Panc1 (cell line): ENCODE data around the gene SSC5D.

ENCODE experiments used
- POLR2AphosphoS5 ChIP-seq: IDR thresholded peaks from 2 replicates; pipeline ENCODE4 v1.6.1; 2012; ENCODE audit warnings: mild to moderate bottlenecking, low read depth, low read length, moderate library complexity
- SIN3A ChIP-seq: IDR thresholded peaks from 2 replicates; pipeline ENCODE4 v1.6.1; 2012; ENCODE audit warnings: low read depth, mild to moderate bottlenecking, low read length, moderate library complexity, borderline replicate concordance; ENCODE audit not compliant: insufficient read depth
- TCF7L2 ChIP-seq: IDR thresholded peaks from 2 replicates; pipeline ENCODE4 v1.6.1; 2011; ENCODE audit warnings: mild to moderate bottlenecking, low read depth, low read length, inconsistent platforms
- TF ChIP-seq, protein P1 (sequence below): fragments of 450-650 bp; IDR thresholded peaks from 2 replicates; pipeline ENCODE4 v1.5.1; 2017; ENCODE audit warnings: mild to moderate bottlenecking
- TF ChIP-seq, protein P2 (sequence below), 2 experiments: IDR thresholded peaks; 2 replicates each; pipeline ENCODE4 v1.6.1; 2011 to 2012; ENCODE audit warnings: low read depth in 2 of 2, control low read depth in 1 of 2, low read length in 1 of 2, mild to moderate bottlenecking in 1 of 2, moderate library complexity in 1 of 2; ENCODE audit not compliant: insufficient read depth in 1 of 2

DNA sequence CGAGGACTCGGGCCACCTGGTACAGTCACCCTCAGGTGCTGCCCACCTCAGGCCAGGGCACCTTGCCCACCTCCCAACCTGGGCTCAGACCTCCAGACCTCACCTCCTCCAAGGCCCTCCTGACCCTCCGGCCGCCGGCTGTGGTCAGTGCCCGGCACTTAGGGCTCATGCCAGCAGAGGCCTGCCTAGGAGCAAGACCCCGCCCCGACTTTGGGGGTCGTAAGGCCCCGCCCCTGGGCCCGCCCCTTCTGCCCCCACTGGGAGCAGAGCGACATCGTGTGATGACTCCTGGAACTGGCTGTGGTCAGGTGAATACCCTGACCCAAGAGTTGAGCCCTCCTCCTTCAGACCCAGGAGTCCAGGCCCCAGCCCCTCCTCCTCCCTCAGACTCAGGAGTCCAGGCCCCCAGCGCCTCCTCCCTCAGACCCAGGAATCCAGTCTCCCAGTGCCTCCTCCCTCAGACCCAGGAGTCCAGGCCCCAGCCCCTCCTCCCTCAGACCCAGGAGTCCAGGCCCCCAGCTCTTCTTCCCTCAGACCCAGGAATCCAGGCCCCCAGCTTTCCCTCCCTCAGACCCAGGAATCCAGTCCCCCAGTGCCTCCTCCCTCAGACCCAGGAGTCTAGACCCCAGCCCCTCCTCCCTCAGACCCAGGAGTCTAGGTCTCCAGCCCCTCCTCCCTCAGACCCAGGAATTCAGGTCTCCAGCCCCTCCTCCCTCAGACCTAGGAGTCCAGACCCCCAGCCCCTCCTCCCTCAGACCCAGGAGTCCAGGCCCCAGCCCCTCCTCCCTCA lies 48.9 kb downstream of the SSC5D start, which contains the start of gene SBK2:
- TF ChIP-seq, protein P1, sequence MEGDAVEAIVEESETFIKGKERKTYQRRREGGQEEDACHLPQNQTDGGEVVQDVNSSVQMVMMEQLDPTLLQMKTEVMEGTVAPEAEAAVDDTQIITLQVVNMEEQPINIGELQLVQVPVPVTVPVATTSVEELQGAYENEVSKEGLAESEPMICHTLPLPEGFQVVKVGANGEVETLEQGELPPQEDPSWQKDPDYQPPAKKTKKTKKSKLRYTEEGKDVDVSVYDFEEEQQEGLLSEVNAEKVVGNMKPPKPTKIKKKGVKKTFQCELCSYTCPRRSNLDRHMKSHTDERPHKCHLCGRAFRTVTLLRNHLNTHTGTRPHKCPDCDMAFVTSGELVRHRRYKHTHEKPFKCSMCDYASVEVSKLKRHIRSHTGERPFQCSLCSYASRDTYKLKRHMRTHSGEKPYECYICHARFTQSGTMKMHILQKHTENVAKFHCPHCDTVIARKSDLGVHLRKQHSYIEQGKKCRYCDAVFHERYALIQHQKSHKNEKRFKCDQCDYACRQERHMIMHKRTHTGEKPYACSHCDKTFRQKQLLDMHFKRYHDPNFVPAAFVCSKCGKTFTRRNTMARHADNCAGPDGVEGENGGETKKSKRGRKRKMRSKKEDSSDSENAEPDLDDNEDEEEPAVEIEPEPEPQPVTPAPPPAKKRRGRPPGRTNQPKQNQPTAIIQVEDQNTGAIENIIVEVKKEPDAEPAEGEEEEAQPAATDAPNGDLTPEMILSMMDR: no peak
- TF ChIP-seq SIN3A (no peak), TCF7L2 (no peak), POLR2AphosphoS5 (no peak)
- TF ChIP-seq, protein P2, sequence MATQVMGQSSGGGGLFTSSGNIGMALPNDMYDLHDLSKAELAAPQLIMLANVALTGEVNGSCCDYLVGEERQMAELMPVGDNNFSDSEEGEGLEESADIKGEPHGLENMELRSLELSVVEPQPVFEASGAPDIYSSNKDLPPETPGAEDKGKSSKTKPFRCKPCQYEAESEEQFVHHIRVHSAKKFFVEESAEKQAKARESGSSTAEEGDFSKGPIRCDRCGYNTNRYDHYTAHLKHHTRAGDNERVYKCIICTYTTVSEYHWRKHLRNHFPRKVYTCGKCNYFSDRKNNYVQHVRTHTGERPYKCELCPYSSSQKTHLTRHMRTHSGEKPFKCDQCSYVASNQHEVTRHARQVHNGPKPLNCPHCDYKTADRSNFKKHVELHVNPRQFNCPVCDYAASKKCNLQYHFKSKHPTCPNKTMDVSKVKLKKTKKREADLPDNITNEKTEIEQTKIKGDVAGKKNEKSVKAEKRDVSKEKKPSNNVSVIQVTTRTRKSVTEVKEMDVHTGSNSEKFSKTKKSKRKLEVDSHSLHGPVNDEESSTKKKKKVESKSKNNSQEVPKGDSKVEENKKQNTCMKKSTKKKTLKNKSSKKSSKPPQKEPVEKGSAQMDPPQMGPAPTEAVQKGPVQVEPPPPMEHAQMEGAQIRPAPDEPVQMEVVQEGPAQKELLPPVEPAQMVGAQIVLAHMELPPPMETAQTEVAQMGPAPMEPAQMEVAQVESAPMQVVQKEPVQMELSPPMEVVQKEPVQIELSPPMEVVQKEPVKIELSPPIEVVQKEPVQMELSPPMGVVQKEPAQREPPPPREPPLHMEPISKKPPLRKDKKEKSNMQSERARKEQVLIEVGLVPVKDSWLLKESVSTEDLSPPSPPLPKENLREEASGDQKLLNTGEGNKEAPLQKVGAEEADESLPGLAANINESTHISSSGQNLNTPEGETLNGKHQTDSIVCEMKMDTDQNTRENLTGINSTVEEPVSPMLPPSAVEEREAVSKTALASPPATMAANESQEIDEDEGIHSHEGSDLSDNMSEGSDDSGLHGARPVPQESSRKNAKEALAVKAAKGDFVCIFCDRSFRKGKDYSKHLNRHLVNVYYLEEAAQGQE (IDR thresholded peaks at IDR 0.05; ENCODE audit: insufficient read depth in 1 of 2, low read depth in 2 of 2, low read length in 1 of 2): no peak
